ENCODE data around the gene GPR27. TPM values are rescaled to one million over a fixed set of nuclear protein-coding genes. Genes with fewer than 3 reads are reported as not detected.

GPR27 gene
- total RNA-seq, 4 donors from 2014 or later, result 0.79 to 1.1 TPM; not detected in 2

DNA sequence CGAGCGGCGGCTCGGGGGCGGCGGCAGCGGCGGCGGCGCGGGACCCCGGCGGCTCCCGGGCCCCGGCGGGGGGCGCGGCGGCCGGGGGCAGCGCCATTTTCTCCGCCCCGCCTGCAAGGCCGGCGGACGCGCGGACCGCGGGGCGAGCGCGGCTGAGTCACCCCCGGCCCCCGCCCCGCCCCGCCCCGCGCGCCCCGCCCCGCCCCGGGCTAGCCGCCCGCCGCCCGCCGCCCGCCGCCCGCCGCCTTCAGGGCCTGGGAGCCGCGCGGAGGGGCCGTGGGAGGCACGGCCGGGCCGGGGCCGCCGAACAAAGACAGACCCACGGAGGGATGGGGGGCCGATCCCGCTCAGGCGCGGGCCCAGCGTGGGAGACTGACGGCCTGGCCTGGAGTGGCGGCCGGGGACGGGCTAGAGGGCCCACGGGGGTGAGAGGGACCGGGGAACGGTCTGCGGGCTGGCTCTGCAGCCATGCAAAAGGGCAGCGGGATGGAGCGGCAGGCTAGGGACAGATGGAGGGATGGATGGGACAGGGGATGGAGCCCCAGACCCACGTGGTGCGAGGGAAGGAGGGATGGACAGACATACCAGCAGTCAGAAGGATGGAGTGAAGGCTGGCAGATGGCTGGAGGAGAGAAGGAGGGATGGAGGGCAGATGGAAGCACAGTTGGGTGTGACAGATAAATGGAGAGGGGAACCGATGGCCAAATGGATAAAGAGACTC lies 28.2 kb upstream of the GPR27 start, which contains the start of gene EIF4E3:
TSS of gene EIF4E3 (minus strand) at position 132 of the 721 bp plus-strand sequence. CDS start at position 97, 35 bp downstream.
- 10 to 53% methylated on average over 2 to 23 of the region's 80 CpGs for WGBS, 2 donors (ENCODE audit: low coverage in 1 of 2)
- Histone ChIP-seq H3K36me3 (no peaks in the 10 kb centered on the region), H3K27ac (peak within 1 kb of the TSS; percentile 80 to 90 (median 88)), H3K4me3 (peak within 1 kb of the TSS; percentile 78 to 95 (median 90)), H3K9me3 (no peaks in the 10 kb centered on the region), H3K27me3 (no peaks in the 10 kb centered on the region), H3K4me1 (peaks cover 11 to 44% (median 16%) of the 10 kb centered on the region in 4 donors)
- peak; percentile 42 for DNase-seq
- TF ChIP-seq POLR2AphosphoS5 (IDR thresholded peaks at IDR 0.05), result no peak
- TF ChIP-seq POLR2A (IDR thresholded peaks at IDR 0.05), result no peak
- TF ChIP-seq, protein P1, sequence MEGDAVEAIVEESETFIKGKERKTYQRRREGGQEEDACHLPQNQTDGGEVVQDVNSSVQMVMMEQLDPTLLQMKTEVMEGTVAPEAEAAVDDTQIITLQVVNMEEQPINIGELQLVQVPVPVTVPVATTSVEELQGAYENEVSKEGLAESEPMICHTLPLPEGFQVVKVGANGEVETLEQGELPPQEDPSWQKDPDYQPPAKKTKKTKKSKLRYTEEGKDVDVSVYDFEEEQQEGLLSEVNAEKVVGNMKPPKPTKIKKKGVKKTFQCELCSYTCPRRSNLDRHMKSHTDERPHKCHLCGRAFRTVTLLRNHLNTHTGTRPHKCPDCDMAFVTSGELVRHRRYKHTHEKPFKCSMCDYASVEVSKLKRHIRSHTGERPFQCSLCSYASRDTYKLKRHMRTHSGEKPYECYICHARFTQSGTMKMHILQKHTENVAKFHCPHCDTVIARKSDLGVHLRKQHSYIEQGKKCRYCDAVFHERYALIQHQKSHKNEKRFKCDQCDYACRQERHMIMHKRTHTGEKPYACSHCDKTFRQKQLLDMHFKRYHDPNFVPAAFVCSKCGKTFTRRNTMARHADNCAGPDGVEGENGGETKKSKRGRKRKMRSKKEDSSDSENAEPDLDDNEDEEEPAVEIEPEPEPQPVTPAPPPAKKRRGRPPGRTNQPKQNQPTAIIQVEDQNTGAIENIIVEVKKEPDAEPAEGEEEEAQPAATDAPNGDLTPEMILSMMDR (IDR thresholded peaks at IDR 0.05), result no peak
- TF ChIP-seq EP300 (IDR thresholded peaks at IDR 0.05; ENCODE audit: low read depth), result no peak
- in situ Hi-C loops (cut with MboI; ENCODE audit: low pct_ligation_motif_present in 1 of 4, low pct_unique_long_range_greater_than_20kb in 1 of 4, low sequenced_read_pairs in 3 of 4) (loop anchor here in 1 of 4 donors (25.0 kb wide), 1 partner anchor 1112 kb away; the partner anchor contains the start of gene SHQ1), intact Hi-C loops (cut with DNase I; ENCODE audit: low total_unique reads) (loop anchor here (10.0 kb wide), 1 partner anchor 1099 kb away; no protein-coding TSS in a partner anchor)

DNA sequence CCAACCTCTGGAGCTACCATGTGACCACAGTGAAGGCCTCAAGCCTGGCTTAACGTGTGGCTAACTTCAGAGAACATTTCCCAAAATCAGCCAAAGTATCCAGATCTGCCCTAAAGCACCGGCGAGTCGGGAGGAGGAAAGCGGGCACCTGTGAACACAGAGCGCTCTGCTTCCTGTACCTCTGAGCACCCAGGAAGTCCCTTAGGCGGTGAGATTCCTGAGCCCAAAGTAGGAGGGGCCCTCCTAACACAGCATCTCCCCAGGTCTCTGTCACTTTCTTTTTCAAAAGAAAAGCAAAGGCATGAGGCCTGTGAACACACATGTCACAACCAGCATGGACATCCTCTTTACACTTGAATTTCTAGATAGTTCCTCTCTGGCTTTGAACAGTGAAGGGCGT lies 27.5 kb upstream of the GPR27 start:
- Histone ChIP-seq H3K36me3 (no peaks in the 10 kb centered on the region), H3K4me3 (peak overlapping the region in 2 of 4 donors; percentile 33 to 63), H3K9me3 (no peaks in the 10 kb centered on the region), H3K27me3 (no peaks in the 10 kb centered on the region), H3K27ac (peak overlapping the region; percentile 73 to 80 (median 78)), H3K4me1 (peaks cover 11 to 44% (median 16%) of the 10 kb centered on the region in 4 donors)
- intact Hi-C loops (cut with DNase I; ENCODE audit: low total_unique reads) (loop anchor here (10.0 kb wide), 1 partner anchor 1099 kb away; no protein-coding TSS in a partner anchor), in situ Hi-C loops (cut with MboI; ENCODE audit: low pct_ligation_motif_present in 1 of 4, low pct_unique_long_range_greater_than_20kb in 1 of 4, low sequenced_read_pairs in 3 of 4) (loop anchor here in 1 of 4 donors (25.0 kb wide), 1 partner anchor 1111 kb away; the partner anchor contains the start of gene SHQ1)
- TF ChIP-seq EP300 (IDR thresholded peaks at IDR 0.05; ENCODE audit: low read depth), result no peak
- TF ChIP-seq POLR2A (IDR thresholded peaks at IDR 0.05), result no peak
- no peak for TF ChIP-seq POLR2AphosphoS5 (IDR thresholded peaks at IDR 0.05)
- TF ChIP-seq, protein P1 (IDR thresholded peaks at IDR 0.05), result no peak
- 77% methylated on average over 8 of the region's 8 CpGs; no CpG with 5 or more reads in 1 of the 2 donors for WGBS, 2 donors (ENCODE audit: low coverage in 1 of 2)
- DNase-seq, result peak; percentile 26

DNA sequence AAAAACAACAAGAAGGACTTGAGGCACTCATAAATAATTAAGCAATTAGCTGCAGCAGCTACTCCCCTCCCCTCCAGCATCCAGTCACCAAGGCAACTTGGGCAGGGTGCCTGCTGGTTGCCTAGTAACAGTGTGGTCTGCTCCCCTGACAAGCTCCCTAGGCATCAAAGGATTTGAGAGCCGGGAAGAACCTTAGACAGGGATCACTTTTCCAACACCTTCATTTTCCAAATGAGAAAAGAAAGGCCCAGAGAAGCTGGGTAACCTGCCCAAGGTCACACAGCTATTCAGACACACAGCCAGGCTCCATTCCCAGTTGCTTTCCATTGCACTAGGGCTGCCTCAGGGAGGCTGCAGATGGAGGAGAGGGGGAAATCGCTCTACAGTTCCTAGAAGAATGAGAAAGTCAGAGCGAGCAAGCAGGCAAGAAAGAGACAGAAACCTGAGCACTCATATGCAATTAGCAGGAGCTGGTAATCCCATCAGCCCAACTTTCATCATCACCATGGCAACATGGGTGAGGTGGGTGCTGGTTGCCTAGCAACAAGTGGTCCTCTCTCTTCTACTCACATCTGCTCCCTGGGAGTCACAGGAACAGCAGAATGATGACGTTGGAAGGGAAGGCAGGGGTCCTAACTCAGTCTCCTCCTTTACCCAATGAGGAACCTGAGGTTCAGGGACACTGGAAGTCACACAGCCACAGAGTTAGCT lies 24.9 kb upstream of the GPR27 start:
- H3K27me3 ChIP-seq, result no peaks in the 10 kb centered on the region
- no peak overlapping the region for H3K27ac ChIP-seq
- H3K4me1 ChIP-seq, result peaks cover 9 to 27% (median 14%) of the 10 kb centered on the region in 4 donors
- no peaks in the 10 kb centered on the region for H3K36me3 ChIP-seq
- no peak overlapping the region for H3K4me3 ChIP-seq
- WGBS, 2 donors (ENCODE audit: low coverage in 1 of 2), result 70 to 75% methylated on average over 2 to 4 of the region's 4 CpGs
- intact Hi-C loops (cut with DNase I; ENCODE audit: low total_unique reads) (loop anchor here (10.0 kb wide), 1 partner anchor 1096 kb away; no protein-coding TSS in a partner anchor), in situ Hi-C loops (cut with MboI; ENCODE audit: low pct_ligation_motif_present in 1 of 4, low pct_unique_long_range_greater_than_20kb in 1 of 4, low sequenced_read_pairs in 3 of 4) (loop anchor here in 1 of 4 donors (25.0 kb wide), 1 partner anchor 1109 kb away; the partner anchor contains the start of gene SHQ1)
- TF ChIP-seq POLR2AphosphoS5 (IDR thresholded peaks at IDR 0.05) (no peak), EP300 (IDR thresholded peaks at IDR 0.05; ENCODE audit: low read depth) (no peak), POLR2A (IDR thresholded peaks at IDR 0.05) (no peak)
- TF ChIP-seq, protein P1 (IDR thresholded peaks at IDR 0.05), result no peak
- no peak for DNase-seq
- H3K9me3 ChIP-seq, result no peaks in the 10 kb centered on the region

DNA sequence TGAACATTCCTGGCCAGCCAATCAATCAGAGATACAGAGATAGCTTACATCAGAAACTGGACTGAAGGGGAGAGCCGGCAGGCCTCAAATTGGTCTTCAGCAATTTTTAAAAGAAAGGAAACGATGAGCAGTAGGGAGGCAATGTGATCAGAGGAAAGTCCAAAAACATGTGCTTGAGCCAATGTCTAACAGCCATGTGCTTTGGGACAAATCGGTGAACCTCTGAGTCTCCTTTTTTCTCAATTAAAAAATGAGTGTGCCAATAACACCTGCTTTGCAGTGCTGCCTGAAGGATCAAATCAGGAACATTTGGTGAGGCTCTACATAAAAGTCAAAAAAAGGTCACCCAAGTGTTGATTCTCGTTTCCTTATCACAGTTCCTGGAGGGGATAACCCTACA lies 21.0 kb upstream of the GPR27 start:
- TF ChIP-seq EP300 (IDR thresholded peaks at IDR 0.05; ENCODE audit: low read depth), result no peak
- TF ChIP-seq POLR2A (IDR thresholded peaks at IDR 0.05), result no peak
- TF ChIP-seq POLR2AphosphoS5 (IDR thresholded peaks at IDR 0.05), result no peak
- TF ChIP-seq, protein P1 (IDR thresholded peaks at IDR 0.05), result no peak
- DNase-seq, result no peak
- Histone ChIP-seq H3K36me3 (no peaks in the 10 kb centered on the region), H3K4me1 (peaks cover 0 to 11% (median 2%) of the 10 kb centered on the region in 4 donors), H3K27ac (no peak overlapping the region), H3K27me3 (peaks cover 4% of the 10 kb centered on the region), H3K9me3 (no peaks in the 10 kb centered on the region), H3K4me3 (no peak overlapping the region)
- in situ Hi-C loops (cut with MboI; ENCODE audit: low pct_ligation_motif_present in 1 of 4, low pct_unique_long_range_greater_than_20kb in 1 of 4, low sequenced_read_pairs in 3 of 4), result loop anchor here in 2 of 4 donors (10.0 to 25.0 kb wide), 2 partner anchors 1092 to 1105 kb away; partner anchors contain the start of gene SHQ1 (in 1 of the 2)
- intact Hi-C loops (cut with DNase I; ENCODE audit: low total_unique reads), result no loop called here
- 64 to 84% methylated on average over 1 to 4 of the region's 4 CpGs for WGBS, 2 donors (ENCODE audit: low coverage in 1 of 2)
